ENCODE measurements around the gene DAP.
"Not testable (repeated sequence)": the region's sequence is repeated elsewhere in the genome, so short reads cannot be mapped to it uniquely, and the experiment has no call there.

DAP gene

DNA sequence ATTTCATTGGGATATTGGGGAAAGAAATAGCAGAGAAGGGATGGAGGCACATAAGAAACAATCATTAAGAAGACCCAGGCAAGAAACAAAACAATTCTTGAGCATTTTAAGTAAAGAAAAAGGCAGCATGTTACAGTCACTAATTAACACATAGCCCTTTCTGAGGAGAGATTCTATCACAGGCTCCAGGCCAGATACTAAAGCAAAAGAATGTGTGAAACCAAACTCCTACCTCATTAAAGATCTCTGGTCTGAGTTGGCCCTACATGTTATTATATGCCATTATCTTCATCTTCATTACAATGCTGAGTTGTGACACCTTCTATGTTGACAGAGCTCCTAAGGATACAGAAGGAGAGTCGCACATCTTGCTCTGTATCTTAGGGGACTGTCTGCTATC lies 37.5 kb downstream of the DAP start:
- Histone ChIP-seq H3F3A (ENCODE audit: insufficient read depth) (no peaks in the 10 kb centered on the region), H3K9me2 (replicated peaks; ENCODE audit: insufficient read depth, low read length) (no peaks in the 10 kb centered on the region), H3K36me3 (ENCODE audit: low read length) (no peaks in the 10 kb centered on the region), H3K4me2 (ENCODE audit: low read depth, low read length, poor library complexity, severe bottlenecking) (no peak overlapping the region), H3K27ac (ENCODE audit: low read depth, low read length) (no peak overlapping the region), H3K9ac (ENCODE audit: low read length) (no peak overlapping the region), H3K4me3 (ENCODE audit: insufficient read depth, low read length, poor library complexity, severe bottlenecking) (no peak overlapping the region), H4K20me1 (ENCODE audit: low read depth, low read length) (no peaks in the 10 kb centered on the region), H3K9me3 (ENCODE audit: insufficient read depth, low read length) (no peaks in the 10 kb centered on the region), H3K79me2 (ENCODE audit: insufficient read depth, low read length) (peaks cover 6% of the 10 kb centered on the region), H3K27me3 (ENCODE audit: low read length) (no peaks in the 10 kb centered on the region), H2AFZ (ENCODE audit: low read depth, low read length, severe bottlenecking) (no peak overlapping the region)
- TF ChIP-seq, protein P1, sequence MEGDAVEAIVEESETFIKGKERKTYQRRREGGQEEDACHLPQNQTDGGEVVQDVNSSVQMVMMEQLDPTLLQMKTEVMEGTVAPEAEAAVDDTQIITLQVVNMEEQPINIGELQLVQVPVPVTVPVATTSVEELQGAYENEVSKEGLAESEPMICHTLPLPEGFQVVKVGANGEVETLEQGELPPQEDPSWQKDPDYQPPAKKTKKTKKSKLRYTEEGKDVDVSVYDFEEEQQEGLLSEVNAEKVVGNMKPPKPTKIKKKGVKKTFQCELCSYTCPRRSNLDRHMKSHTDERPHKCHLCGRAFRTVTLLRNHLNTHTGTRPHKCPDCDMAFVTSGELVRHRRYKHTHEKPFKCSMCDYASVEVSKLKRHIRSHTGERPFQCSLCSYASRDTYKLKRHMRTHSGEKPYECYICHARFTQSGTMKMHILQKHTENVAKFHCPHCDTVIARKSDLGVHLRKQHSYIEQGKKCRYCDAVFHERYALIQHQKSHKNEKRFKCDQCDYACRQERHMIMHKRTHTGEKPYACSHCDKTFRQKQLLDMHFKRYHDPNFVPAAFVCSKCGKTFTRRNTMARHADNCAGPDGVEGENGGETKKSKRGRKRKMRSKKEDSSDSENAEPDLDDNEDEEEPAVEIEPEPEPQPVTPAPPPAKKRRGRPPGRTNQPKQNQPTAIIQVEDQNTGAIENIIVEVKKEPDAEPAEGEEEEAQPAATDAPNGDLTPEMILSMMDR (IDR thresholded peaks at IDR 0.05; ENCODE audit: insufficient read depth, low read length, poor library complexity, severe bottlenecking): no peak
- TF ChIP-seq EZH2phosphoT487 (conservative IDR thresholded peaks at IDR 0.05; ENCODE audit: low read length): no peak

DNA sequence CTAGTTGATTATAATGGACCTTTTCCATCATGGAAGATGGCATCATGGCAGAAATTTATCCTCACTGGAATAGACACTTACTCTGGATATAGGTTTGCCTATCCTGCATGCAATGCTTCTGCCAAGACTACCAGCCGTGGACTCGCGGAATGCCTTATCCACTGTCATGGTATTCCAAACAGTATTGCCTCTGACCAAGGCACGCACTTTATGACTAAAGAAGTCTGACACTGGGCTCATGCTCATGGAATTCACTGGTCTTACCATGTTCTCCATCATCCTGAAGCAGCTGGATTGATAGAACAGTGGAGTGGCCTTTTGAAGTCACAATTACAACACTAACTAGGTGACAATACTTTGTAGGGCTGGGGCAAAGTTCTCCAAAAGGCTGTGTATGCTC lies 40.3 kb downstream of the DAP start:
- not testable (repeated sequence) for H4K20me1 ChIP-seq (ENCODE audit: low read depth, low read length); H3K9me3 ChIP-seq (ENCODE audit: insufficient read depth, low read length); H3K27ac ChIP-seq (ENCODE audit: low read depth, low read length); H2AFZ ChIP-seq (ENCODE audit: low read depth, low read length, severe bottlenecking); H3K9ac ChIP-seq (ENCODE audit: low read length); H3K4me3 ChIP-seq (ENCODE audit: insufficient read depth, low read length, poor library complexity, severe bottlenecking); H3K79me2 ChIP-seq (ENCODE audit: insufficient read depth, low read length); H3F3A ChIP-seq (ENCODE audit: insufficient read depth); H3K36me3 ChIP-seq (ENCODE audit: low read length); H3K4me2 ChIP-seq (ENCODE audit: low read depth, low read length, poor library complexity, severe bottlenecking); H3K9me2 ChIP-seq (replicated peaks; ENCODE audit: insufficient read depth, low read length); H3K27me3 ChIP-seq (ENCODE audit: low read length)

DNA sequence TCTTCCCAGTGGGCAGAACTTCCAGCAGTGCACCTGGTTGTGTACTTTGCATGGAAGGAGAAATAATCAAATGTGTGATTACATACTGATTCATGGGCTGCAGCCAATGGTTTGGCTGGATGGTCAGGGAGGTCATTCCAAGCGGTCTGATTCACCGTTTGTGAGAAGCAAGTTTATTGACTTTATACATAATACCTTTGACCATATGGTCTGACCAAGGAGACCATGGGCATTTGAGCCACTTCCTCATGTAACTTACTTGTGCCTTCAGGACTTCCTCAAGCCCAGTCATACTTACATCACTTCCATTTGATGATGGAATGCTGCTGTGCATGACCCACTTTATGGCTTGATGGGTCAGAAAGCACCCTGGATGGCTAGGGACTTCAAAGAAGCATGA lies 41.1 kb downstream of the DAP start:
- no peak for TF ChIP-seq EZH2phosphoT487 (conservative IDR thresholded peaks at IDR 0.05; ENCODE audit: low read length)
- TF ChIP-seq, protein P1 (IDR thresholded peaks at IDR 0.05; ENCODE audit: insufficient read depth, low read length, poor library complexity, severe bottlenecking): no peak
- Histone ChIP-seq H3K27ac (ENCODE audit: low read depth, low read length) (no peak overlapping the region), H4K20me1 (ENCODE audit: low read depth, low read length) (no peaks in the 10 kb centered on the region), H3K79me2 (ENCODE audit: insufficient read depth, low read length) (peaks cover 6% of the 10 kb centered on the region), H3K9me2 (replicated peaks; ENCODE audit: insufficient read depth, low read length) (no peaks in the 10 kb centered on the region), H3K36me3 (ENCODE audit: low read length) (no peaks in the 10 kb centered on the region), H3K4me3 (ENCODE audit: insufficient read depth, low read length, poor library complexity, severe bottlenecking) (no peak overlapping the region), H2AFZ (ENCODE audit: low read depth, low read length, severe bottlenecking) (no peak overlapping the region), H3K9ac (ENCODE audit: low read length) (no peak overlapping the region), H3F3A (ENCODE audit: insufficient read depth) (no peaks in the 10 kb centered on the region), H3K4me2 (ENCODE audit: low read depth, low read length, poor library complexity, severe bottlenecking) (no peak overlapping the region), H3K27me3 (ENCODE audit: low read length) (no peaks in the 10 kb centered on the region), H3K9me3 (ENCODE audit: insufficient read depth, low read length) (no peaks in the 10 kb centered on the region)

DNA sequence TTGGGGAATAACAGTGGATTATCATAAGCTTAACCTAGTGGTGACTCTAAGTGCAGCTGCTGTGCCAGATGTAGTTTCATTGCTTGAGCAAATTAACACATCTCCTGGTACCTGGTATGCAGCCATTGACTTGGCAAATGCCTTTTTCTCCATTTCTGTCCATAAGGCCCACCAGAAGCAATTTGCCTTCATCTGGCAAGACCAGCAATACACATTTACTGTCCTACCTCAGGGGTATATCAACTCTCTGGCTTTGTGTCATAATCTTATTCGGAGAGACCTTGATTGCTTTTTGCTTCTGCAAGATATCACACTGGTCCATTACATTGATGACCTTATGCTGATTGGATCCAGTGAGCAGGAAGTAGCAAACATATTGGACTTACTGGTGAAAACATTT lies 42.4 kb downstream of the DAP start:
- not testable (repeated sequence) for H3K27ac ChIP-seq (ENCODE audit: low read depth, low read length); H3K36me3 ChIP-seq (ENCODE audit: low read length); H3K4me2 ChIP-seq (ENCODE audit: low read depth, low read length, poor library complexity, severe bottlenecking); H4K20me1 ChIP-seq (ENCODE audit: low read depth, low read length); H3K9ac ChIP-seq (ENCODE audit: low read length); H3K9me2 ChIP-seq (replicated peaks; ENCODE audit: insufficient read depth, low read length); H2AFZ ChIP-seq (ENCODE audit: low read depth, low read length, severe bottlenecking); H3K9me3 ChIP-seq (ENCODE audit: insufficient read depth, low read length); H3F3A ChIP-seq (ENCODE audit: insufficient read depth); H3K4me3 ChIP-seq (ENCODE audit: insufficient read depth, low read length, poor library complexity, severe bottlenecking); H3K79me2 ChIP-seq (ENCODE audit: insufficient read depth, low read length); H3K27me3 ChIP-seq (ENCODE audit: low read length)

DNA sequence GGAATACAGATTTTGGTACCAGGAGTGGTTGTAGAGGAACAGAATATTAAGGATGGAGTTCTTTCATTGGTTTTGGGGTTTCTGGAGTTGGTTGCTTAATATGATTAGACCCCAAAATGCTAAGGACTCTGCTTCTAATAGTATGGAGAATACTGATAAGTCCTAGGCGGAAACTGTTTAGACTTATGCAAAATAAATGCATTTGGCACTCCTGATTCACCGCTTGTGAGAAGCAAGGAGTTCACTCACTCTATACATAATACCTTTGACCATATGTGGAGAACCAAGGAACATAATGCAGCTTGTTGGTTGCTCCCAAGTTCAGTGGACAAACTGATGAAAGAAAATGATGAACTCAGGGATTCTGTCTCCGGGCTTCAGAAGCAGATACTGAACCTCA lies 44.2 kb downstream of the DAP start:
- not testable (repeated sequence) for H3K9me3 ChIP-seq (ENCODE audit: insufficient read depth, low read length); H2AFZ ChIP-seq (ENCODE audit: low read depth, low read length, severe bottlenecking); H3K79me2 ChIP-seq (ENCODE audit: insufficient read depth, low read length); H3K9me2 ChIP-seq (replicated peaks; ENCODE audit: insufficient read depth, low read length); H3K27me3 ChIP-seq (ENCODE audit: low read length); H3K4me3 ChIP-seq (ENCODE audit: insufficient read depth, low read length, poor library complexity, severe bottlenecking); H3K36me3 ChIP-seq (ENCODE audit: low read length); H4K20me1 ChIP-seq (ENCODE audit: low read depth, low read length); H3K9ac ChIP-seq (ENCODE audit: low read length); H3K4me2 ChIP-seq (ENCODE audit: low read depth, low read length, poor library complexity, severe bottlenecking); H3K27ac ChIP-seq (ENCODE audit: low read depth, low read length); H3F3A ChIP-seq (ENCODE audit: insufficient read depth)

All from SU-DHL-6 (cell line).